ENCODE results near the gene MED4. TPM values are rescaled to one million over a fixed set of nuclear protein-coding genes. Genes with fewer than 3 reads are reported as not detected.

Gene MED4
- 10 to 100 TPM; 31.4 to 39.7 (median 37.2) TPM for total RNA-seq

DNA sequence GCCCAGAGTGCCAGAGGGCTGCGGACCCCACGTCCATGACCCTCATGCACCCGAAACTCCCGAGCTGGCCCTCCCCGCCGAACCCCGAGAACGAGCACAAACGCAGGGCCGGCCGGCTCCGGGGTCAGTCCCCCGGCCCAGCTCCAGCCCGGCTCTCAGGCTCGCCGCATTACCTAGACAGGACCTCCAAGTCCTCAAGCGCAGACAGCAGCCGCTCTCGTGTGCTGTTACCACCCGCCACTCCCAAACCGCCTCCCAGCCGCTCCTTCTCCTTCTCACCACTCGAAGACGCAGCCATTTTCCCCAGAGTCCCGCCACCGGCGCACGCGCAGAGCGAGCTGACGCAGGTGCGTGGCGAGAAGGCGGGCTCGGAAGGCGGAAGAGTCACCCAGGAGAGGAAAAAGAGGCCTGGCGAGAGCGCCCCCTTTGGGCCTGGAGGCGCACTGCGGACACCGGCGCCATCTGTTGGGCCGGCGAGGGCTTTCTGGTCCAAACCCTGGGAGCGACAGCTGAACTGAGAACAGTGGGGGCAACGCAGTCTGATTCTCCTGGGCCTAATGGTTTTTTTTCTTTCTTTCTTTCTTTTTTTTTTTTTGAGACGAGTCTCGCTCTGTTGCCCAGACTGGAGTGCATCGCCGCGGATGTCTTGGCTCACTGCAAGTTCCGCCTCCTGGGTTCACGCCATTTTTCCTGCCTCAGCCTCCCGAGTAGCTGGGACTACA, at the start of gene MED4:
TSS of gene MED4 (minus strand) at position 324 of the 722 bp plus-strand sequence. CDS start at position 298, 26 bp downstream.
- TF ChIP-seq POLR2AphosphoS5 (IDR thresholded peaks at IDR 0.05) (peak; percentile 92 to 97 (median 96)), POLR2A (IDR thresholded peaks at IDR 0.05) (peak; percentile 86), EP300 (IDR thresholded peaks at IDR 0.05; ENCODE audit: low read depth) (no peak)
- TF ChIP-seq, protein P1, sequence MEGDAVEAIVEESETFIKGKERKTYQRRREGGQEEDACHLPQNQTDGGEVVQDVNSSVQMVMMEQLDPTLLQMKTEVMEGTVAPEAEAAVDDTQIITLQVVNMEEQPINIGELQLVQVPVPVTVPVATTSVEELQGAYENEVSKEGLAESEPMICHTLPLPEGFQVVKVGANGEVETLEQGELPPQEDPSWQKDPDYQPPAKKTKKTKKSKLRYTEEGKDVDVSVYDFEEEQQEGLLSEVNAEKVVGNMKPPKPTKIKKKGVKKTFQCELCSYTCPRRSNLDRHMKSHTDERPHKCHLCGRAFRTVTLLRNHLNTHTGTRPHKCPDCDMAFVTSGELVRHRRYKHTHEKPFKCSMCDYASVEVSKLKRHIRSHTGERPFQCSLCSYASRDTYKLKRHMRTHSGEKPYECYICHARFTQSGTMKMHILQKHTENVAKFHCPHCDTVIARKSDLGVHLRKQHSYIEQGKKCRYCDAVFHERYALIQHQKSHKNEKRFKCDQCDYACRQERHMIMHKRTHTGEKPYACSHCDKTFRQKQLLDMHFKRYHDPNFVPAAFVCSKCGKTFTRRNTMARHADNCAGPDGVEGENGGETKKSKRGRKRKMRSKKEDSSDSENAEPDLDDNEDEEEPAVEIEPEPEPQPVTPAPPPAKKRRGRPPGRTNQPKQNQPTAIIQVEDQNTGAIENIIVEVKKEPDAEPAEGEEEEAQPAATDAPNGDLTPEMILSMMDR (IDR thresholded peaks at IDR 0.05), result peak; percentile 99
- in situ Hi-C loops (cut with MboI; ENCODE audit: low pct_ligation_motif_present in 1 of 4, low pct_unique_long_range_greater_than_20kb in 1 of 4, low sequenced_read_pairs in 3 of 4), result loop anchor here in 1 of 4 donors (25.0 kb wide), 1 partner anchor 667 kb away; no protein-coding TSS in a partner anchor
- Histone ChIP-seq H3K27ac (peak within 1 kb of the TSS; percentile 74 to 91 (median 85)), H3K4me1 (peaks cover 10 to 37% (median 15%) of the 10 kb centered on the region in 4 donors), H3K9me3 (no peaks in the 10 kb centered on the region), H3K27me3 (no peaks in the 10 kb centered on the region), H3K36me3 (no peaks in the 10 kb centered on the region), H3K4me3 (peak within 1 kb of the TSS; percentile 74 to 96 (median 90))
- DNase-seq, result peak; percentile 97
- intact Hi-C loops (cut with DNase I; ENCODE audit: low total_unique reads), result loop anchor here (5.0 kb wide), 1 partner anchor 1762 kb away; no protein-coding TSS in a partner anchor
- WGBS, 2 donors (ENCODE audit: low coverage in 1 of 2), result 13% methylated on average over 52 of the region's 54 CpGs; no CpG with 5 or more reads in 1 of the 2 donors

DNA sequence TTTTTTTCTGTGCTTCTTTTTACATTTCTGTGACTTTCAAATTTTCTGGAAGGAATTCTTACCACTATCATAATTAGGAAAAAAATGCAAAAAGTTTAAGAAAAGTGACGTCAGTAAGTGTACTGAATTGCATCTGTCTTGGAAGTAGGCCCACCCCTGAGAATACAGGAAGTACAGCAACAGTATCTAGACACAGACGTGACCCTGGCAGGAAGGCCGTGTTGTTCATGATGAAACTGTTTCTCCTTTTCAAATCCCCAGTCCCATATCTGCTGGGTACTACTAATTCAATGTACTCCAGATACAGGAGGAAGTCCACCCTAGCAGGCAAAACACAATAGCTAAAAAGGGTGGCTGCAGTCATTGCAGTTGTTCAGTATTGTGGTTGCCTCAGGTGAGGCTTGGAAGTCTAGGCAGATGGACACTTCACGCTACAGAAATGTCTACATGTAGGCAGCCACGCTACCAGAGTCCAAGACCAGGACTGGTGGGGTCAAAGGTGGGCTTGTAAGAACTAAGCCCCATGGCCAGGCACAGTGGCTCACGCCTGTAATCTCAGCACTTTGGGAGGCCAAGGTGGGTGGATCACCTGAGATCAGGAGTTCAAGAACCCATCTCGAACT, 49.6 kb upstream of the MED4 start:
- Histone ChIP-seq H3K27ac (peak overlapping the region; percentile 29 to 69 (median 48)), H3K27me3 (no peaks in the 10 kb centered on the region), H3K9me3 (no peaks in the 10 kb centered on the region), H3K4me1 (peaks cover 0 to 10% (median 0%) of the 10 kb centered on the region in 4 donors), H3K4me3 (no peak overlapping the region), H3K36me3 (no peaks in the 10 kb centered on the region)
- peak; percentile 14 for DNase-seq
- in situ Hi-C loops (cut with MboI; ENCODE audit: low pct_ligation_motif_present in 1 of 4, low pct_unique_long_range_greater_than_20kb in 1 of 4, low sequenced_read_pairs in 3 of 4), result no loop called here
- whole genome bisulfite sequencing, 2 donors (ENCODE audit: low coverage in 1 of 2), result 71 to 78% methylated on average over 4 to 7 of the region's 7 CpGs
- TF ChIP-seq POLR2A (IDR thresholded peaks at IDR 0.05), result no peak
- TF ChIP-seq, protein P1 (IDR thresholded peaks at IDR 0.05), result no peak
- no peak for TF ChIP-seq POLR2AphosphoS5 (IDR thresholded peaks at IDR 0.05)
- TF ChIP-seq EP300 (IDR thresholded peaks at IDR 0.05; ENCODE audit: low read depth), result no peak
- intact Hi-C loops (cut with DNase I; ENCODE audit: low total_unique reads), result no loop called here

DNA sequence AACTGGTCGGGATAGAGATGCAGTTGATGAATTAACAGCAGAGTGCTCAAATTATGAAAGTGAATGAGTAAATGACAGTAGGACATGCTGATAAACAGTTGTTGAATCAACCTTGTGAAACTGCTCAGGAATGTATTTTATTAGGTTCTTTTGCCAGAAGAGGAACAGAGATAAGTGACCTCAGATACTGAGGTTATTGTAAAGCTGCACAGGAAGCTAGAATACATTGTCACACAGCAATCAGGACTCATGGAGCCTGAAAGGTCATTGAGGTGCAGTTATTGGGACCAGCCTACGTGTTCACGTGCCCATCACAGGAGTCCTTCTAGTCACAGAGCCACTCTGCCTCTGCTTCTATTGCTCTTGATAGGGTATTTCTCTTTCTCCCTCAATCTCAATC, 47.5 kb upstream of the MED4 start:
- peaks cover 0 to 10% (median 0%) of the 10 kb centered on the region in 4 donors for H3K4me1 ChIP-seq
- intact Hi-C loops (cut with DNase I; ENCODE audit: low total_unique reads) (no loop called here), in situ Hi-C loops (cut with MboI; ENCODE audit: low pct_ligation_motif_present in 1 of 4, low pct_unique_long_range_greater_than_20kb in 1 of 4, low sequenced_read_pairs in 3 of 4) (no loop called here)
- WGBS, 2 donors (ENCODE audit: low coverage in 1 of 2), result 79 to 88% methylated on average over 3 of the region's 3 CpGs
- DNase-seq, result no peak
- no peaks in the 10 kb centered on the region for H3K36me3 ChIP-seq
- H3K27me3 ChIP-seq, result no peaks in the 10 kb centered on the region
- H3K9me3 ChIP-seq, result no peaks in the 10 kb centered on the region
- peak overlapping the region in 1 of 4 donors; percentile 9 for H3K27ac ChIP-seq
- H3K4me3 ChIP-seq, result no peak overlapping the region
- TF ChIP-seq POLR2A (IDR thresholded peaks at IDR 0.05), result no peak
- TF ChIP-seq, protein P1 (IDR thresholded peaks at IDR 0.05), result no peak
- TF ChIP-seq EP300 (IDR thresholded peaks at IDR 0.05; ENCODE audit: low read depth), result no peak
- TF ChIP-seq POLR2AphosphoS5 (IDR thresholded peaks at IDR 0.05), result no peak

DNA sequence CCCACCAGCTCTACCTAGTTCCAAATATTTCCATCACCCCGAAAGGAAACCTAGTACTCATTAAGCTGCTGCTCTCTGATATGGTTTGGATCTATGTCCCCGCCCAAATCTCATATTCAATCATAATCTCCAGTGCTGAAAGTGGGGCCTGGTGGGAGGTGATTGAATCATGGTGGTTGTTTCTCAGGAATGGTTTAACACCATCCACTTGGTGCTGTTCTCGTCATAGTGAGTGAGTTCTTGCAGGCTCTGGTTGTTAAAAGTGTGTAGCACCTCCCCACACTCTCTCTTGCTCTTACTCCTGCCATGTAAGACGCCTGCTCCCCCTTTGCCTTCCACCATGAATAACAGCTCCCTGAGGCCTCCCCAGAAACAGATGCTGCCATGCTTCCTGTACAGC, 43.4 kb upstream of the MED4 start:
- no peaks in the 10 kb centered on the region for H3K4me1 ChIP-seq
- no peak overlapping the region for H3K27ac ChIP-seq
- H3K4me3 ChIP-seq, result no peak overlapping the region
- in situ Hi-C loops (cut with MboI; ENCODE audit: low pct_ligation_motif_present in 1 of 4, low pct_unique_long_range_greater_than_20kb in 1 of 4, low sequenced_read_pairs in 3 of 4) (no loop called here), intact Hi-C loops (cut with DNase I; ENCODE audit: low total_unique reads) (no loop called here)
- no peaks in the 10 kb centered on the region for H3K27me3 ChIP-seq
- TF ChIP-seq POLR2A (IDR thresholded peaks at IDR 0.05) (no peak), EP300 (IDR thresholded peaks at IDR 0.05; ENCODE audit: low read depth) (no peak), POLR2AphosphoS5 (IDR thresholded peaks at IDR 0.05) (no peak)
- TF ChIP-seq, protein P1 (IDR thresholded peaks at IDR 0.05), result no peak
- H3K9me3 ChIP-seq, result no peaks in the 10 kb centered on the region
- H3K36me3 ChIP-seq, result no peaks in the 10 kb centered on the region
- WGBS, 2 donors (ENCODE audit: low coverage in 1 of 2), result 78 to 80% methylated on average over 3 to 4 of the region's 4 CpGs
- no peak for DNase-seq
